ENCODE measurements around the gene PARP11.
A peak's percentile ranks its signal among the peaks of the same experiment; 100 is the strongest.

The PARP11 gene

GRCh38 chr12:3872800-3873636 is at the start of gene PARP11:
PARP11 (minus strand) TSS chr12:3873399; CDS start chr12:3873229, 170 bp downstream.
- H3K9me2 ChIP-seq (ENCODE audit: low read depth, low read length) = no peaks in the 10 kb centered on the region
- H3K9me3 ChIP-seq (ENCODE audit: low read length) = no peaks in the 10 kb centered on the region
- H3K4me3 ChIP-seq (ENCODE audit: low read depth, low read length, poor library complexity, severe bottlenecking) = peak within 1 kb of the TSS; percentile 87
- H3F3A ChIP-seq (ENCODE audit: insufficient read depth, low read length) = no peaks in the 10 kb centered on the region
- peak within 1 kb of the TSS; percentile 87 for H3K9ac ChIP-seq (ENCODE audit: low read length)
- H3K36me3 ChIP-seq (ENCODE audit: insufficient read depth, low read length) = no peaks in the 10 kb centered on the region; the same call in 1 of the 2 replicates
- peak within 1 kb of the TSS; percentile 89 for H3K4me2 ChIP-seq (ENCODE audit: low read length)
- no peaks in the 10 kb centered on the region for H3K27me3 ChIP-seq (ENCODE audit: insufficient read depth, low read length)
- TF ChIP-seq CTCF (IDR thresholded peaks at IDR 0.05; ENCODE audit: low read length) (no peak), EZH2 (IDR thresholded peaks at IDR 0.05; ENCODE audit: borderline replicate concordance, low read length) (no peak)
- peaks cover 37% of the 10 kb centered on the region for H3K4me1 ChIP-seq (ENCODE audit: insufficient read depth, low read length, severe bottlenecking)
- H3K79me2 ChIP-seq (ENCODE audit: insufficient read depth, low read length) = no peaks in the 10 kb centered on the region
- peak within 1 kb of the TSS; percentile 62 for H3K27ac ChIP-seq (ENCODE audit: low read depth, low read length, poor library complexity, severe bottlenecking)
- H2AFZ ChIP-seq (ENCODE audit: low read length) = peak within 1 kb of the TSS; percentile 98
- no peaks in the 10 kb centered on the region for H4K20me1 ChIP-seq (ENCODE audit: insufficient read depth, low read length)

- Histone ChIP-seq H3K4me3 (ENCODE audit: low read depth, low read length, poor library complexity, severe bottlenecking) (no peak overlapping the region), H4K20me1 (ENCODE audit: insufficient read depth, low read length) (no peaks in the 10 kb centered on the region), H3K9me3 (ENCODE audit: low read length) (no peaks in the 10 kb centered on the region), H3K9me2 (ENCODE audit: low read depth, low read length) (no peaks in the 10 kb centered on the region), H3K79me2 (ENCODE audit: insufficient read depth, low read length) (no peaks in the 10 kb centered on the region), H3K9ac (ENCODE audit: low read length) (no peak overlapping the region), H2AFZ (ENCODE audit: low read length) (no peak overlapping the region), H3K4me1 (ENCODE audit: insufficient read depth, low read length, severe bottlenecking) (no peaks in the 10 kb centered on the region), H3K4me2 (ENCODE audit: low read length) (no peak overlapping the region), H3K27ac (ENCODE audit: low read depth, low read length, poor library complexity, severe bottlenecking) (no peak overlapping the region), H3F3A (ENCODE audit: insufficient read depth, low read length) (no peaks in the 10 kb centered on the region), H3K36me3 (ENCODE audit: insufficient read depth, low read length) (no peaks in the 10 kb centered on the region), H3K27me3 (ENCODE audit: insufficient read depth, low read length) (no peaks in the 10 kb centered on the region)
- TF ChIP-seq CTCF (IDR thresholded peaks at IDR 0.05; ENCODE audit: low read length) = no peak
- TF ChIP-seq EZH2 (IDR thresholded peaks at IDR 0.05; ENCODE audit: borderline replicate concordance, low read length) = no peak
These were observed 48.8 kb upstream of the PARP11 start for GRCh38 chr12:3922033-3922432.

GRCh38 chr12:3921526-3921925 is 48.3 kb upstream of the PARP11 start:
- no peaks in the 10 kb centered on the region for H3K9me3 ChIP-seq (ENCODE audit: low read length)
- no peaks in the 10 kb centered on the region for H3K36me3 ChIP-seq (ENCODE audit: insufficient read depth, low read length)
- H3F3A ChIP-seq (ENCODE audit: insufficient read depth, low read length) = no peaks in the 10 kb centered on the region
- H2AFZ ChIP-seq (ENCODE audit: low read length) = no peak overlapping the region
- no peaks in the 10 kb centered on the region for H3K79me2 ChIP-seq (ENCODE audit: insufficient read depth, low read length)
- H3K27me3 ChIP-seq (ENCODE audit: insufficient read depth, low read length) = no peaks in the 10 kb centered on the region
- H3K4me3 ChIP-seq (ENCODE audit: low read depth, low read length, poor library complexity, severe bottlenecking) = no peak overlapping the region
- H4K20me1 ChIP-seq (ENCODE audit: insufficient read depth, low read length) = no peaks in the 10 kb centered on the region
- no peak overlapping the region for H3K27ac ChIP-seq (ENCODE audit: low read depth, low read length, poor library complexity, severe bottlenecking)
- no peak overlapping the region for H3K9ac ChIP-seq (ENCODE audit: low read length)
- TF ChIP-seq EZH2 (IDR thresholded peaks at IDR 0.05; ENCODE audit: borderline replicate concordance, low read length) (no peak), CTCF (IDR thresholded peaks at IDR 0.05; ENCODE audit: low read length) (no peak)
- H3K4me1 ChIP-seq (ENCODE audit: insufficient read depth, low read length, severe bottlenecking) = no peaks in the 10 kb centered on the region
- H3K4me2 ChIP-seq (ENCODE audit: low read length) = no peak overlapping the region
- no peaks in the 10 kb centered on the region for H3K9me2 ChIP-seq (ENCODE audit: low read depth, low read length)
